Astrocyte of the hippocampus (primary cell): ENCODE measurements around the gene SLBP.

Experiments used
- DNase-seq: peaks from one replicate; pipeline ENCODE4 v3.0.0; 2011; ENCODE audit warnings: low read depth, low spot score

SLBP gene

DNA sequence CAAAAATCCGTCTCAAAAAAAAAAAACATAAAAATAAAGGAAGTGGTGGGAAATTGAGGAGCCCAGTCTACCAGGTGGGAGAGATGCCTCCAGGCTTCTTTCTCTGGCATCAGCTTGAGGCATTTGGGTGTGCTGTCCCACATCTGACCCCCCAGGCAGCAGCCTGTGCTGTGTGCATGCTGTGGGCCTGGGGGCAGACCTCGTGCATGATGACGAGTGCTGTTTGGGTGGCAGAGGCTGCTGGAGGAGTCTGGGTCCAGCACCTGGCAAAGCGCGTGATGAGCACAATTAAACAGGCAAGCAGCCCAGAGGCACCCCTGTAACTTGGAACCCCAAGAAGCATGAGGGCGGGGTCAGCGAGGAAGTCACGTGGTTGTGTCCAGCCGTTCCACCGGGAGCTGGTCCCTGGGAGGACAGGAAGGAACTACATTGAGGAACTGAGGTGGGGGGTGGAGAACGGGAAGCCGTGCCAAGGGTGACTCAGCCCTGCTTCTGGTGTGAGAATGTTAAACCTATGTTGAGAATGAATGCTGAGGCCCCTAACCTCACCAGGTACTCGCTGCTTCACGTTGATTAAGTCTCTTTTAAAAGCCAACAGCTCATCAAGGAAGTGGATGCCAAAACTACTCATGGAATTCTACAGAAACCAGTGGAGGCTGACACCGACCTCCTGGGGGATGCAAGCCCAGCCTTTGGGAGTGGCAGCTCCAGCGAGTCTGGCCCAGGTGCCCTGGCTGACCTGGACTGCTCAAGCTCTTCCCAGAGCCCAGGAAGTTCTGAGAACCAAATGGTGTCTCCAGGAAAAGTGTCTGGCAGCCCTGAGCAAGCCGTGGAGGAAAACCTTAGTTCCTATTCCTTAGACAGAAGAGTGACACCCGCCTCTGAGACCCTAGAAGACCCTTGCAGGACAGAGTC is 15.3 kb upstream of the SLBP start:
- DNase-seq: peak; percentile 92

DNA sequence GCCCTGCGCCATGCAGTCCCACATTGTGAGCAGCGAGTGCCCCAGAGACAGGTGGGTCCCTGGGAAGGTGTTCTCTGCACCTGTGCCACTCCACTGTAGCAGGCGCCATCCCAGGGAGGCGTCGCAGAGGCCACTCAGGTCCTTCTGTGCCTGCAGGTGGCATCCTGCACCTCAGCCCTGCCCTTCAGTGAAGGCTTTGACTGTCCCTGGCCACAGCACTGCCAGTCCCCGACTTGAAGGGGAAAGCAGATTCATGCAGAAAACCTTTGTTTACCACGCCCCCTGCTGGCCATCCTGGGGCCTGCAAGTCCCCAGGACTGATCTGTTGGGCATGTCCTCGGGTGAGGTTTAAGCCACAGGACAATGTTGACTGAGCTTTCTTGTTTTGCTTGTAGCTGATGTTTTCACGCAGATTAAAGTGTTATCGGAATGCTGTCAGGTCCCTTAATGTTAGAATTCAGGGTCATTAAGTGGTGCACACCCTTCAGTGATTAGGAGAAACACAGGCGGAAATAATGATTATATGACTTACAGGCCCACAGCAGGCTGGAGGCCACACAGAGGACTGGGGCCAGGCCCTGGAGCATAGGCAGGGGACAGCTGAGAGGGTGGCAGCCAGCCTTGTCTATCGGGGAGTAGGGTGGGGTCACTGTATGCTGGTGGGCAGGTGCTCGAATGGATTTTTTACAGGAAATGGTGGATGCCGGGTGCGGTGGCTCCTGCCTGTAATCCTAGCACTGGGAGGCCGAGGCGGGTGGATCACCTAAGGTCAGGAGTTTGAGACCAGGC is 14.2 kb upstream of the SLBP start:
- peak; percentile 95 for DNase-seq

DNA sequence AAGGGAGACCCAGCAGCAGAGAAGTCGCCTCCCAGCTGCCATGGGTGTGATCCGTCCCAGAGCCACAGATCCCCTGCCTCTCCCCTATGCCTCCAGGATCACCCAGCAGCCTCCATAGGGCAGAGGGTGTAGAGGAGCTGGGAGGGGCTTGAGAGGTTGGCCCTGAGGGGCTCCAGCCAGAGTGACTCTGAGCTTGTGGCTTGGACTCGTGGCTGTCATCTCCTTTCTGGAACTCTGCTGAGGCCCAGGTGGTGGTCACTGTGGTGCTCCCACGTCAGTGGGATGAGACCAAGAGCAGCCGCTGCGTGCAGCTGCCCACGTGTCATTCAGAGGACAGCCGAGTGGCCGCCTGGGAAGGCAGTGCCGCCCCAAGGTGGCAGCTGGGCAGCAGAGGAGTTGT is 13.4 kb upstream of the SLBP start:
- DNase-seq: no peak

DNA sequence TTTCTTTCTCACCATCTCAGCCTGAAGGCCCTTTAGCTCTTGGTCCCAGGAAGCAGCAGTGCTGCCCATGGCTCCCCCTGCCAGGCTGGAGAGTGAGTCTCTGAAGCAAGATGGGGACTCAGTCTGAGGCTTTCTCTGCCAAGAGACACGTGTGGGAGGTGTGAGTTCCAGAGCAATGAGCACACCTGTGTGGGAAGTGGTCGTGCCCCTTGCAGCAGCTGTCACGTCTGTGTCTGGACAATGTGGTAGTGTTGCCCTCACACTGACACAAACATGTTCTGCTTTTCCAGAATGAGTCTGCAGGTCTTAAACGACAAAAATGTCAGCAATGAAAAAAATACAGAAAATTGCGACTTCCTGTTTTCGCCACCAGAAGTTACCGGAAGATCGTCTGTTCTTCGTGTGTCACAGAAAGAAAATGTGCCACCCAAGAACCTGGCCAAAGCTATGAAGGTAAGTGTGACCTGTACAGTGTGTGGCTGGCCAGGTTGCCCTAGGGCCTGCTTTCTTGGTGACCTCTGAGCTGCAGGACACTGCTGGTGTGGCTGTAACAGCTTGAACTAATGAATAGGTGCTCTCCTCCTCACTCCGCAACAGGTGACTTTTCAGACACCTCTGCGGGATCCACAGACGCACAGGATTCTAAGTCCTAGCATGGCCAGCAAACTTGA is 11.1 kb upstream of the SLBP start:
- DNase-seq: no peak

DNA sequence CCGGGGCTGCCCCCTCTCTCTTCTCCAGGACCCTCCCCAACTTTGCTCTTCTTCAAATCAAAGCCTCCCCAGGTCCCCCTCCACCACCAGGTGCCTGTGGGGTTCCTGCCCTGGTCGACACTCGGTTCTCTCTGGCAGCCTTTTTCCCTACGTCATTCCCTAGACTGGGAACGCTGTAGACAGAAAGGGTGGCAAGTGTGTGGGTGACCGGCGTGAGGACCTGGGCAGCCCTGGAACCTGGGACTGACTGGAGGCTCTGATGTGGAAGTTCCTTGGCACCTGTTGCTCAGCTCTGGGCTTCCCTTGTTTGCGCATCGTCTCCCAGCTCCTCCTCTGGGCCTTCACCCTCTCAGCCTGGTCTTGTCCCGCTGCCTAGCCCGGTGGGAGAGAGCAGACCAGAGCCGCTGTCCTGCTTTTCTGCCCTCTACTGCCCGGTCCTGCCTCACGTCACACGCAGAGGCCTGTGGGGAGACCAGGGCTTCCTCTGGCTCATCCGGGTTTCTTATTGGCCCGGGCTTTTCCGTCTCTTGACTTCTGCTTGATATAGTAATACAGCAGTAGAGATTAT is 10.5 kb upstream of the SLBP start:
- DNase-seq: no peak

DNA sequence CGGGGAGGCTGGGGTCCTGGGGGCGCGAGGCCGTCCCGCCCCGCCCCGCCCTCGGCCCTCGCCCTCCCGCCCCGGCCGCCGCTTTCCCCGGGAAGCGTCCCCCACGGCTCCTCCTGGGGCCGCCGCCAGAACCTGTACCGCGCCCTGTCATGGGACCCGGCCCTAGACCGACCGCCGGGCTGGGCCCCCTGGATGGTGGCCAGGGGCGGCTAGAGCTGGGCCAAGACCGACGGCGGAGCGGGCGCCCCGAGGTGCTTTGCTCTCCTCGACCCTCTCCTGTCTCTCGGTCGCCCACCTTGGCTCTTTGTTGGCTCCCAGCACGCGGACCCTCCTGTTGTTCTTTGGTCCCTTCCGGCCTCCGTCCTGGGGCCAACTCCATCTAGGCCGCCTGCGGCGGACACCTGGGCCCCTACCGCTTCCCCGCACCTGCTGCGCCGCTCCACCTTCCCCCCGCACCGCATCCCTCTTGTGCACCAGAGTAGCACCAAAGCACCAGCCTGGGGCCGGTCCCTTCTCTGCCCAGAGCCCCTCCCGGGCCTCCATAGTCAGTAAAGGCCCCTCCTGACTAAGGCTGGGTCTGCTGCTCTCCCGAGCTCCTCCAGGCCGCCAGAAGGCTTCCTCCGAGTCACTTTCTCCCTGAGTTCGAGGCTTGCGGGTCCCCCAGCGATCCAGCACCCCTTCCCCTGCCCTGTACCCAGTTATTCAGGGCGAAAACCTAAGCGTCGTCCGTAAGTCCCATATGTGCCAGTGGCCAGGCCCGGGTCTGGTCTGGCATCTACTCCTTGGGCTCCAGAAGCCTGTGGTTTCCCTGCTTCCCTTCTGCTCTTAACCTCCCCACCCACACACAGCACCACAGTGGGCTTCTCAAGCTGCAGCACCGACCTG is 9.8 kb upstream of the SLBP start:
- DNase-seq: no peak

DNA sequence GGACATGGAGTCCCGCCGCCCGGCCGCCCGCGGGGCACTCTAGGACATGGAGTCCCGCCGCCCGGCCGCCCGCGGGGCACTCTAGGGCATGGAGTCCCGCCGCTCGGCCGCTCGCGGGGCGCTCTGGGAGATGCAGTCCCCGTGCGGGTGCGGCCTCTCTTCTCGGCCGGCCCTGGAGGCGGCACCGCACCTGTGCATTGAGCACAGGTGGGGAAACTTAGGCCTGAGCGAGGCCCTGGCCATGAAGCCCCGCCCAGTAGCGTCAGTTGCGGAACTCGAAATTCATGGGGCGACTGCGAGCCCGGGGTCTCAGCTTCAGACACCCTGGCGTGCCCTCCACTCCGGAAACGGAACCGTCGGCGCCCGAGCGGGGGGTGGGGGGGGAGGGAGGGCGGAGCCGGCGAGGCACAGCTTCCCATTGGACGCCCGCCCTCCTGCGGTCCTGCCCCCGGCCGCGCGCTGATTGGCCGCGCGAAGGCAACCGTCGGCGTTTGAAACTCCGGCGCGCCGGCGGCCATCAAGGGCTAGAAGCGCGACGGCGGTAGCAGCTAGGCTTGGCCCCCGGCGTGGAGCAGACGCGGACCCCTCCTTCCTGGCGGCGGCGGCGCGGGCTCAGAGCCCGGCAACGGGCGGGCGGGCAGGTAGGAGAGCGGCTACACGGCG is 9.0 kb upstream of the SLBP start, which contains the start of the genes TACC3 and TMEM129:
Gene TACC3, plus strand, starts transcription at position 519 of the 663 bp plus-strand sequence. CDS start 1,901 bp downstream, outside the sequence.
Gene TMEM129, minus strand, starts transcription at position 321 of the 663 bp plus-strand sequence. CDS start 486 bp downstream, outside the sequence.
- DNase-seq: peak; percentile 96

DNA sequence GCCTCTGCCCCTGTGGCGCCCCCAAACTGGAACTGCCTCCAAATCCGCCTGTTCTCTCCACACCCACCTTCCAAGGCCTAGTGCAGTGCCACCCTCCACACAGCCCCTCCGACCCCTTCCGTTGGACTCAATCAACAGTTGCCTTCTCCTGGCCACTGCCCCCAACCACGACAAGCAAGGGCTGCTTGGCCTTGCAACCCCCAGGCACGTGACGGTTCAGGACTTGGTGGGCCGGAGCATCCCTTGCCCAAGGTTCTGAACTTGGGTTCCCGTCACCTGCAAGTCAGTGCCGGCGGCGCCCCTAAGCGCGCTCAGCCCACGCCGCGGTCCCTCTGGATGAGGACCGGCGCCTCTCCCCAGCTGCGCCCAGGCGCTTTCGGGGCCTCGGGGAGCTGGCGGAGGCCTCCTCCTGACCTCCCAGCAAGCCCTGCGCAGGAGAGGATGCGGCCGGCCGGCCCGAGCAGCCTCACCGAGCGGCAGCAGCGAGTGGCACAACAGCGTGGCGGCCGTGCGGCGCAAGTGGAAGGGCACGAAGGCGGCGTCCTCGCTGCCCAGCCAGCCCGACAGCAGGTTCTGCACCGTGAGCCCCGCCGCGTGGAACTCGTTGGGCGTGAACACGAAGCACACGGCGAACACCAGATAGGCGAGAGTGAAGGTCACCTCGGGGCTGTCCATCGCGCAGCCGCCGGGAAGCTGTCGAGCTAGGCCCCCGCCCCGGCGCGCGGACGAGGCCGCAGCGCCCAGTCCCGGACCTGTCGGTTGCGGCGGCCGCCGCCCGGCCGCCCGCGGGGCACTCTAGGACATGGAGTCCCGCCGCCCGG is 8.3 kb upstream of the SLBP start:
- DNase-seq: peak; percentile 74

DNA sequence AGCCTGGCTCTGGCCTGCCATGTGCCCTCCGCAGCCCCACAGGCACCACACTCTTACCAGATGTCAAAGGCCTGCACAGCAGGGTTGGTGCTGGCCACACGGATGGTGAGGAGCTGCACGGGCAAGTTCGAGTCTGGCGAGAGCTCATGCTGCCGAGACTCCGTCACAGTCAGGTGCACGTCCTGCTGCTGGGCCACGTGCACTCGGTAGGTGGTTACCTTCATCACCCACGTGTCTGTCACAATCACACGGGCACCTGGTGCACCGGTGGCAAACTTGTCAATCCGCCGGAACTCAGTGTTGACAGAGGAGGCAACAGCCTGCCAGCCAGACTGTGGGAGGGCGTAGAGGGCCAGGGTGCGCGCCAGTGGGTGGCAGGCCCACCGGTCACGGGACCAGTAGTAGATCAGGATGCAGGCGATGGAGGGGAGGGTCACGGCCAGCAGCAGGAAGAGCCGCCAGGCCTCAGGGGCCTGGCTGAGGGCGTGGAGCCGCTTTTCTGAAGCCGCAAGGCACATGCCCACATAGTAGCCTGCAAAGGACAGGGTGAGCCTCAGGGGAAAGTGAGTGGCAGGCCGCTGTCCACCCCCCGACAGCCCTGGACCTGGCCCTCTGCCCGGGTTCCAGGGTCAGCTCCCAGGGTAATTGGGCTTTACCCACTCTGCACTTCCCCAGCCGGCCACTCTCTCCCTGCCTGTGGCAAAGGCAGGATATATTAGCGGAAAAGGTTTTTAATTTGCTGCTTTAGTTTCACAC is 6.2 kb upstream of the SLBP start:
- DNase-seq: no peak

DNA sequence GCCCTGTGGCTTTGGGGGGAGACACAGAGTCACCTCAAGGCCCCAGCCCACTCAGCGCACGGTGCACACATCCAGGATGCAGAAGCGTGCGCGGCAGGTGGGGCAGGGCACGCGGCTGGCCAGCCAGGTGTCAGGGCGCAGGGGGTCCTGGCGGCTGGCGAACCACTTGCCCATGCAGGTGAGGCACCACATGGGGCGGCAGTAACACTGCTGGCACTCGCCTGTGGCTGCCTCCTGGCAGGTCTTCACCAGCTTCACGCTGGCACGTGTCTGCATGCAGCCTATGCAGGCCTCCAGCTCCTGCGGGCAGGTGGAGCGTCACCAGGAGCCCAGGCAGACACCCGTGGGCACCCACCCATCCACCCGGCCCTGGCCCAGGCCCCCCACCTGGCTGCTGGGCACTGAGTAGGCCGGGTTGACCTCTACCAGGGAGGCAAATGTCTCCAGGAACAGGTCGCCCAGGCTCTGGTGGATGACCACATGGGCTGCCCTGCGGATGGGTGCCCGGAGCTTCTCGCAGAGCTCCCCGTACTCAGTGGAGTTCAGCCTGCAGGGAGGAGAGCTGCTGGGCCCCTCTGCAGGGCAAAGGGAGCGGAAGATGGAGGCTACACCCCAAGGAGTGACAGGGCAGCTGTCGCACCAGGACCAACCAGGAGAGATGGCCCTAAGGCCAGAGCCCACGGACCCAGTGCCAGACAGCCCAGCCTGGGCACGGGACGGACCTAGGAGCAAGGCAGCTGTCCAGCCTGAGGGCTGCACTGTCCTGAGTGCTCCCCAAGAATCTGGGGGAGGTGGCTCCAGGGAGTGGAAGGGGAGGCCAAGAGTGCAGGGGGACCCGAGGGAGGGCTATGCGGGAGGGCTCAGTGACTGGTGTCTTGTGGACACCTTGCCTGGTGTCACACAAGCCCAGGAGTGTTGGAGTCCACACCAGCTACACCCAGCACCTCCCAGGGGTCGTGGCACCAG is 5.3 kb upstream of the SLBP start:
- no peak for DNase-seq

DNA sequence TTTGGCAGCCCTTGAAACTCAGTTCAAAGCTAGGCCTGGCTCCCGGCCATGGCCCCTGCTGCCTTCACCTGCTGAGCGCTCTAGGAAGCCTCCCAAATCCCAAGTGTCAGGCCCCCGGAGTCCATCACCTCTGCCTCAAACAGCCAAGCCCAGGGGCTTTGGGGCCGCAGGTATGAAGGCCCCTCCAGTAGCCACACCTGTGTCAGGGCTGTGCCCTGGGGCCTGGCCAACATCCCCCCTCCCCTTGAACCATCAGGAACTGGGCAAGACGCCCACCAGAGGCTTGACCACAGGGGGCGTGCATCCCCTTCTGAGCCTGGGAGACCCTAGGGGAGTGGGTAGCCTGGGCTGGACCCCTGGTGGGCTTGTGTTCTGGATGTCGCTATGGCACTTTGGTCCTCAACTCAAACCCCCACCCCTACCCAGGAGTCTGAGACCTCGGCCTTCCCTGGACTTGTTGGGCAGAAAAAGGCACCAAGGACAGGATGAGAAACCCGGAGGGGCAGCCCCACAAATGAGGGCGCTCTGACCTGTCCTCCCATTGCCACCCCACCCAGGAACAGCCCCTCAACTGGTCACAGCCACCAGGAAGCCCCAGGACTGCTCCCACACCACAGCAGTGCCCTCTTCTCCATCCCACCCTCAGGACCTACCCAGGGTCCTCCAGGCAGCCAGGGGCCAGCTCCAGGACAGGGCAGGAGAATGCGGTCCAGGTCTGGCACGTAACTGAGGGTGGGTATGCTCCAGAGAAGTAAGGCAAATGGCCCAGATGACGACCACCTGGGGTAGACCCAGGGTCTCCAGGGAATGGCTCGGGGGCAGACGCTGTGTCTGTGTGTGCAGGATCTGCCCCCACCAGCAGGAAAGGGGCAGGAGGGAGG is 4.2 kb upstream of the SLBP start:
- DNase-seq: no peak

DNA sequence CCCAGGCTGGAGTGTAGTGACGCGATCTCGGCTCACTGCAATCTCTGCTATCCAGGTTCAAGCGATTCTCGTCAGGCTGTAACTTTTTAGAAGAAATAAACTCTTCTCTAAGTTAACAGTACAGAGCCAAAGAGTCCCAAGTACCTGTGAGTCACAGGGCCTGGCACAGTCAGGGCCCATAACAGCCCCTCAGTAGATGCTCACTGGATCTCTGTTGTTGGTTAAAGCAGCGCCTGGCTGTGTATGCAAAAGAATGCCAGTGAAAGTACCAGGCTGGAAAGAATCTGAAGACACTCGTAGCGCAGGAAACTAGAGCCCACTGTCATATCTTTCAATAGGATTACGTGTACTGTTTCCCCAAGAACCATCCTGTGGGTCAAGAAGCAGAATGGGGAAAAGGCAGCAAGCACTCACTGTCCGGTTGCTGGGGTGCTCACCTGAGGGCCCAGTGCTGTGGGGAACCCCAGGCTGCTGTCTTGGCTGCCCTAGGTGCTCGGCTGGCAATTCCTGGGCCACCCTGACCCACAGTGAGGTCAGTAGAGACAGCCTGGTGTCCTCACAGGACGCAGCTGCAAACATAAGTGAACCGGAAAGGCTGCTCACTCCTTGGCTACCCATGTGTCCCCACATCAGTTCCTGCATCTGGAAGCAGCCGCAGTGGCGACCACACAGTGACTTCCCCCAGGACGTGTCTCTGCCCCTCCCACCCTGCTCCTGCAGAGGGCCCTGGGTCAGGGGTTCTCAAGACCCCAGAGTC is 3.1 kb upstream of the SLBP start:
- DNase-seq: peak; percentile 46

DNA sequence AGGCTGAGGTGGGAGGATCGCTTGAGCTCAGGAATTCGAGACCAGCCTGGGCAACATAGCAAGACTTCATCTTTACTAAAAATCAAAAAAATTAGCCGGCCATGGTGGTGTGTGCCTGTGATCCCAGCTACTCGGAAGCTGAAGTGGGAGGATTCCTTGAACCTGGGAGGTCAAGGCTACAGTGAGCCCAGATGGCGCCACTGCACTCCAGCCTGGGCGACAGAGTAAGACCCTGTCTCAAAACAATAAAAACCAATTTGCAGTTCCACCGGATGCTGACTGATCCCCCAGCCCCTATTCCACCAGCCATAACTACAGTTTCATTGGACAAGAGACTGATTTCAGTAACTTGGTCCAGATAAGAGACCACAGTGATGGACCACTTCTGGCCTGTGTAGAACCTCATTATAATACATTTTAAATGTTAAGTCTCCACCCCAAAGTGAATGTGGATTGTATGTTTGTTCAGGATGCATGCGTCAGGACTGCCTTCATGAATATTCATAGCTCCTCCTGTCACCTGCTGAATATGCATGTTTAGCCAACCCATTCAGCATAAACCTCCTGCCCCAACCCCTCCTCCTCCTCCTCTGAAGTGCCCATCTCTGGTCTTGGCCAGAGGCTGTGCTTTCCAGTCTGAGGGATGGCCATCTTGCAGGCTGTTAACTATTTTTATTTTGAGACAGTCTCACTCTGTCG is 2.3 kb upstream of the SLBP start:
- DNase-seq: peak; percentile 77

DNA sequence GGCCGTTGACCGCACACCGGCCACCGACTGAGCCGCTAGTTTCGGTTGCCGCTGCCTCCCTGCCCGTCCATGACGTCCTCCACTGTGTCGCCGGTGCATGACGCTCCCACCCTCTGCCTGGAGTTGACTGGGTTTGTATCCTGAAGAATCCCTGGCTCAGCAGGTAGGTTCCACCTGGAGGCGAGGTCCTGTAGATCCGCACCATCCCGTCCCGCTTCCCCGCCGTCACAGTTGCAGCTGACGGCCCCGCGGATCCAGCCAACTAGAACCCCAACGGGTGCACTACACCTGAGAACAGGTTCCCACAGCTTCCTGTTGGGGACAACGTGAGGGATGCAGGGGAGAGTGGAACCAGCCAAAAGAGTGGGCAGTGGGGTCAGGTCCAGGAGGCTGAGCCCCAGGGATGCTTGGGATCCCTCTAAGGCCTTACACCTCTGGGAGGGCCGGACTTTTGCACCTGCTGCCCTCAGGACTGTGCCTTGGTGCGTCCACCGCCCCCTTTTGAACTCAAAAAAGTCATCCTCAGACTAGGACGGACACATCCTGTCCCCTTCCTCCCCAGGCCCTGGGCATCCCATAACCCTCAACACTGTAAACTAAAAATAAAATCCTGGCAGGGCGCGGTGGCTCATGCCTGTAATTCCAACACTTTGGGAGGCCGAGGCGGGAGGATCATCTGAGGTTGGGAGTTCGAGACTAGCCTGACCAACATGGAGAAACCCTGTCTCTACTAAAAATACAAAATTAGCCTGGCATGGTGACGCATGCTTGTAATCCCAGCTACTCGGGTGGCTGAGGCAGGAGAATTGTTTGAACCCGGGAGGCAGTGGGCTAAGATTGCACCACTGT is 1.1 kb upstream of the SLBP start:
- DNase-seq: no peak
